Tongue (tissue), 2 donors: ENCODE results near the gene EPN1. TPM values are rescaled to one million over a fixed set of nuclear protein-coding genes. Genes with fewer than 3 reads are reported as not detected.

Source experiments
- DNase-seq: peaks from one replicate; pipeline ENCODE4 v3.0.0-alpha.2; 2015
- total RNA-seq: library from RNA; depleted of rRNA; stranded (reverse); fragments of >200 nt; gene quantifications from one replicate; pipeline ENCODE4 v1.2.3, GENCODE V29; 2014

Gene EPN1
- total RNA-seq, 1 donor from 2014 or later, result 62.2 TPM

- DNase-seq, result no peak
Observed at GRCh38 chr19:55660991-55661390, 14.0 kb upstream of the EPN1 start.

GRCh38 chr19:55661826-55662225, 13.2 kb upstream of the EPN1 start:
- no peak for DNase-seq

- no peak for DNase-seq
Observed at GRCh38 chr19:55663846-55664536, 11.0 kb upstream of the EPN1 start.

- DNase-seq, result no peak
Observed at GRCh38 chr19:55666343-55667005, 8.6 kb upstream of the EPN1 start.

- DNase-seq, result no peak
Observed at GRCh38 chr19:55667006-55667381, 8.0 kb upstream of the EPN1 start.

GRCh38 chr19:55667511-55667910, 7.5 kb upstream of the EPN1 start:
- DNase-seq, result no peak

- no peak for DNase-seq
Observed at GRCh38 chr19:55667958-55668357, 7.1 kb upstream of the EPN1 start.

- no peak for DNase-seq
Observed at GRCh38 chr19:55668603-55669348, 6.2 kb upstream of the EPN1 start.

GRCh38 chr19:55669418-55670279, 5.4 kb upstream of the EPN1 start:
- DNase-seq, result no peak

GRCh38 chr19:55670280-55671053, 4.6 kb upstream of the EPN1 start:
- peak; percentile 32 for DNase-seq

GRCh38 chr19:55671054-55671378, 4.0 kb upstream of the EPN1 start:
- DNase-seq, result no peak

GRCh38 chr19:55672418-55672817, 2.6 kb upstream of the EPN1 start:
- no peak for DNase-seq

- no peak for DNase-seq
Observed at GRCh38 chr19:55673465-55673864, 1.6 kb upstream of the EPN1 start.

GRCh38 chr19:55673889-55674288, 1.1 kb upstream of the EPN1 start:
- no peak for DNase-seq

GRCh38 chr19:55674459-55674840, 576 bp upstream of the EPN1 start:
- DNase-seq, result no peak

GRCh38 chr19:55675661-55676354, 782 bp downstream of the EPN1 start:
- DNase-seq, result no peak

- no peak for DNase-seq
Observed at GRCh38 chr19:55676383-55676782, 1.4 kb downstream of the EPN1 start.

- no peak for DNase-seq
Observed at GRCh38 chr19:55676889-55677505, 2.0 kb downstream of the EPN1 start.

GRCh38 chr19:55677572-55678028, 2.6 kb downstream of the EPN1 start:
- no peak for DNase-seq

- DNase-seq, result peak; percentile 13
Observed at GRCh38 chr19:55678121-55678671, 3.2 kb downstream of the EPN1 start.
